Activated CD8-positive, alpha-beta memory T cell treated with anti-CD3 and anti-CD28 coated beads, Interleukin-2, amount 50 U/mL, for 24 hours (primary cell): Measurements from ENCODE around the gene DHRS13.
"Not testable (repeated sequence)": the region's sequence is repeated elsewhere in the genome, so short reads cannot be mapped to it uniquely, and the experiment has no call there.

ENCODE experiments used
- DNase-seq: peaks from one replicate; pipeline ENCODE4 v3.0.0-alpha.2; 2020; ENCODE audit errors: extremely low read depth

The DHRS13 gene

GRCh38 chr17:28935744-28936460 lies 33.0 kb upstream of the DHRS13 start:
- no peak for DNase-seq

- not testable (repeated sequence) for DNase-seq
Observed at GRCh38 chr17:28934508-28934907, 31.6 kb upstream of the DHRS13 start.

- no peak for DNase-seq
Observed at GRCh38 chr17:28929787-28930186, 26.9 kb upstream of the DHRS13 start.

GRCh38 chr17:28928061-28928460 lies 25.2 kb upstream of the DHRS13 start:
- DNase-seq, result no peak

- no peak for DNase-seq
Observed at GRCh38 chr17:28926786-28927185, 23.9 kb upstream of the DHRS13 start.

- no peak for DNase-seq
Observed at GRCh38 chr17:28926366-28926765, 23.5 kb upstream of the DHRS13 start.

GRCh38 chr17:28925912-28926365 lies 23.1 kb upstream of the DHRS13 start:
- DNase-seq, result no peak

GRCh38 chr17:28920201-28920600 lies 17.3 kb upstream of the DHRS13 start:
- DNase-seq, result no peak

- no peak for DNase-seq
Observed at GRCh38 chr17:28918295-28918694, 15.4 kb upstream of the DHRS13 start.

GRCh38 chr17:28917465-28917864 lies 14.6 kb upstream of the DHRS13 start:
- no peak for DNase-seq

- no peak for DNase-seq
Observed at GRCh38 chr17:28917029-28917428, 14.2 kb upstream of the DHRS13 start.

- DNase-seq, result no peak
Observed at GRCh38 chr17:28916302-28916934, 13.5 kb upstream of the DHRS13 start.

- no peak for DNase-seq
Observed at GRCh38 chr17:28912938-28913333, 10.1 kb upstream of the DHRS13 start.

GRCh38 chr17:28912281-28912937 lies 9.5 kb upstream of the DHRS13 start:
- no peak for DNase-seq

GRCh38 chr17:28911411-28912045 lies 8.6 kb upstream of the DHRS13 start:
- DNase-seq, result no peak

GRCh38 chr17:28910534-28910933 lies 7.7 kb upstream of the DHRS13 start:
- DNase-seq, result no peak

- no peak for DNase-seq
Observed at GRCh38 chr17:28908640-28909167, 5.8 kb upstream of the DHRS13 start.

GRCh38 chr17:28907709-28908475 lies 5.0 kb upstream of the DHRS13 start:
- DNase-seq, result no peak

- no peak for DNase-seq
Observed at GRCh38 chr17:28906706-28907438, 4.0 kb upstream of the DHRS13 start.

GRCh38 chr17:28906276-28906675 lies 3.4 kb upstream of the DHRS13 start:
- DNase-seq, result no peak

GRCh38 chr17:28904800-28905199 lies 1.9 kb upstream of the DHRS13 start:
- DNase-seq, result no peak
